GM12892 (cell line): ENCODE measurements around the gene SUSD4.
"Not testable (repeated sequence)": the region's sequence is repeated elsewhere in the genome, so short reads cannot be mapped to it uniquely, and the experiment has no call there.

ENCODE experiments used
- POLR2A ChIP-seq: IDR thresholded peaks from 2 replicates; pipeline ENCODE4 v1.6.1; 2011; ENCODE audit warnings: low read depth, low read length, control low read depth
- POLR2AphosphoS5 ChIP-seq: IDR thresholded peaks from 2 replicates; pipeline ENCODE4 v1.6.1; 2011; ENCODE audit warnings: low read depth, low read length, control low read depth
- TAF1 ChIP-seq: IDR thresholded peaks from 2 replicates; pipeline ENCODE4 v1.6.1; 2011; ENCODE audit warnings: low read depth, mild to moderate bottlenecking, control low read depth, low read length, borderline replicate concordance

DNA sequence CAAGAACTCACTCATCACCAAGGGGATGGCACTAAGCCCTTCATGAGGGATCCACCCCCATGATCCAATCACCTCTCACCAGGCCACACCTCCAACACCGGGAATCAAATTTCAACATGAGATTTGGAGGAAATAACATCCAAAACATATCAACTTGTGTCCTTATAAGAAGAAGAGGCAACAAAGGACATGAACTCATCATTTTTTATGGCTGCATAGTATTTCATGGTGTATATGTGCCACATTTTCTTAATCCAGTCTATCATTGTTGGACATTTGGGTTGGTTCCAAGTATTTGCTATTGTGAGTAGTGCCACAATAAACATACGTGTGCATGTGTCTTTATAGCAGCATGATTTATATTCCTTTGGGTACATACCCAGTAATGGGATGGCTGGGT lies 112.6 kb downstream of the SUSD4 start:
- not testable (repeated sequence) for TF ChIP-seq POLR2A, POLR2AphosphoS5, TAF1
